HEK293 (cell line): ENCODE measurements around the gene SMKR1.

Source experiments
- BCL6B ChIP-seq: fragments of 450-650 bp; formaldehyde crosslinking; IDR thresholded peaks from 2 replicates; pipeline ENCODE4 v1.5.1; 2017; ENCODE audit warnings: missing biosample characterization, missing genetic modification characterization
- GFI1B ChIP-seq: fragments of 450-650 bp; formaldehyde crosslinking; IDR thresholded peaks from 2 replicates; pipeline ENCODE4 v1.5.1; 2016; ENCODE audit warnings: missing biosample characterization, missing genetic modification characterization
- HIC1 ChIP-seq: fragments of 450-650 bp; formaldehyde crosslinking; IDR thresholded peaks from 2 replicates; pipeline ENCODE4 v1.5.1; 2016; ENCODE audit warnings: missing biosample characterization, missing genetic modification characterization
- MYNN ChIP-seq: fragments of 450-650 bp; formaldehyde crosslinking; IDR thresholded peaks from 2 replicates; pipeline ENCODE4 v1.5.1; 2016; ENCODE audit warnings: missing biosample characterization, missing genetic modification characterization, borderline replicate concordance
- OVOL3 ChIP-seq: fragments of 450-650 bp; formaldehyde crosslinking; IDR thresholded peaks from 2 replicates; pipeline ENCODE4 v1.5.1; 2016; ENCODE audit warnings: missing biosample characterization, missing genetic modification characterization
- PATZ1 ChIP-seq: fragments of 450-650 bp; formaldehyde crosslinking; IDR thresholded peaks from 2 replicates; pipeline ENCODE4 v1.5.1; 2016; ENCODE audit warnings: missing biosample characterization, missing genetic modification characterization
- PBX3 ChIP-seq: sonication (generic); formaldehyde crosslinking; IDR thresholded peaks from 2 replicates; pipeline ENCODE4 v1.8.1; 2022; ENCODE audit warnings: mild to moderate bottlenecking, moderate library complexity, missing genetic modification reagents
- PRDM10 ChIP-seq: fragments of 450-650 bp; formaldehyde crosslinking; IDR thresholded peaks from 2 replicates; pipeline ENCODE4 v1.5.1; 2016; ENCODE audit warnings: missing biosample characterization, missing genetic modification characterization
- ZBTB44 ChIP-seq: fragments of 450-650 bp; IDR thresholded peaks from 2 replicates; pipeline ENCODE4 v1.5.1; 2018; ENCODE audit warnings: missing biosample characterization, mild to moderate bottlenecking, missing genetic modification characterization
- ZNF140 ChIP-seq: fragments of 450-650 bp; formaldehyde crosslinking; IDR thresholded peaks from 2 replicates; pipeline ENCODE4 v1.5.1; 2016; ENCODE audit warnings: missing biosample characterization, missing genetic modification characterization
- ZNF146 ChIP-seq: fragments of 450-650 bp; formaldehyde crosslinking; IDR thresholded peaks from 2 replicates; pipeline ENCODE4 v1.5.1; 2016; ENCODE audit warnings: missing biosample characterization, missing genetic modification characterization
- ZNF155 ChIP-seq: fragments of 450-650 bp; formaldehyde crosslinking; IDR thresholded peaks from 2 replicates; pipeline ENCODE4 v1.5.1; 2016; ENCODE audit warnings: missing biosample characterization, missing genetic modification characterization
- ZNF211 ChIP-seq: fragments of 450-650 bp; formaldehyde crosslinking; IDR thresholded peaks from 2 replicates; pipeline ENCODE4 v1.5.1; 2016; ENCODE audit warnings: low read depth, missing biosample characterization, missing genetic modification characterization
- ZNF274 ChIP-seq, 2 experiments: fragments of 200-500 bp in 1 of 2; fragments of 450-650 bp in 1 of 2; sonication (Bioruptor generic) in 1 of 2; formaldehyde crosslinking in 1 of 2; IDR thresholded peaks; 2 replicates each; pipeline versions ENCODE4 v1.5.1 to v1.6.1; 2014 to 2016; ENCODE audit warnings: borderline replicate concordance in 1 of 2, inconsistent platforms in 1 of 2, low read length in 1 of 2, missing biosample characterization in 1 of 2, missing genetic modification characterization in 1 of 2
- ZNF324 ChIP-seq: fragments of 450-650 bp; formaldehyde crosslinking; IDR thresholded peaks from 2 replicates; pipeline ENCODE4 v1.5.1; 2016; ENCODE audit warnings: missing biosample characterization, missing genetic modification characterization
- ZNF335 ChIP-seq: fragments of 450-650 bp; formaldehyde crosslinking; conservative IDR thresholded peaks from 2 replicates; pipeline ENCODE4 v1.5.1; 2016; ENCODE audit warnings: missing biosample characterization, missing genetic modification characterization
- ZNF398 ChIP-seq: fragments of 450-650 bp; formaldehyde crosslinking; IDR thresholded peaks from 2 replicates; pipeline ENCODE4 v1.5.1; 2017; ENCODE audit warnings: missing biosample characterization, missing genetic modification characterization
- ZNF510 ChIP-seq: fragments of 450-650 bp; formaldehyde crosslinking; IDR thresholded peaks from 2 replicates; pipeline ENCODE4 v1.5.1; 2018; ENCODE audit warnings: mild to moderate bottlenecking, missing genetic modification characterization, missing biosample characterization; ENCODE audit not compliant: insufficient replicate concordance
- ZNF621 ChIP-seq: fragments of 450-650 bp; formaldehyde crosslinking; IDR thresholded peaks from 2 replicates; pipeline ENCODE4 v1.5.1; 2017; ENCODE audit warnings: missing biosample characterization, missing genetic modification characterization
- ZNF664 ChIP-seq: fragments of 450-650 bp; formaldehyde crosslinking; IDR thresholded peaks from 2 replicates; pipeline ENCODE4 v1.5.1; 2016; ENCODE audit warnings: missing biosample characterization, missing genetic modification characterization
- ZNF692 ChIP-seq: fragments of 450-650 bp; formaldehyde crosslinking; IDR thresholded peaks from 2 replicates; pipeline ENCODE4 v1.5.1; 2016; ENCODE audit warnings: missing biosample characterization, missing genetic modification characterization

SMKR1 gene

GRCh38 chr7:129501760-129502707 is at the start of gene SMKR1 (continued):
- TF ChIP-seq HIC1 = no peak
- no peak for TF ChIP-seq ZNF274 (IDR thresholded peaks at IDR 0.05; ENCODE audit: low read length)
- no peak for TF ChIP-seq ZNF274 (tag by site-specific recombination; IDR thresholded peaks at IDR 0.05; ENCODE audit: borderline replicate concordance)
- no peak for TF ChIP-seq ZNF140
- no peak for TF ChIP-seq GFI1B (tag by site-specific recombination)
- no peak for TF ChIP-seq ZNF692 (tag by site-specific recombination)
- no peak for TF ChIP-seq OVOL3 (tag by site-specific recombination)
- TF ChIP-seq ZNF621 (tag by site-specific recombination) = no peak
- peak; percentile 42 for TF ChIP-seq ZNF335
- peak; percentile 17; the same call in 1 of the 2 replicates for TF ChIP-seq ZNF398 (tag by site-specific recombination)
- TF ChIP-seq BCL6B (tag by site-specific recombination) = no peak
- no peak for TF ChIP-seq ZNF146 (tag by site-specific recombination)
- peak; percentile 42; the same call in 1 of the 2 replicates for TF ChIP-seq PATZ1
- peak; percentile 95 for TF ChIP-seq MYNN (tag by site-specific recombination)
- peak; percentile 91 for TF ChIP-seq PRDM10 (tag by site-specific recombination)
- no peak for TF ChIP-seq ZNF211 (tag by site-specific recombination)
- TF ChIP-seq PBX3 = peak; percentile 89
- no peak for TF ChIP-seq ZNF324 (tag by site-specific recombination)
- TF ChIP-seq ZBTB44 (tag by site-specific recombination) = 0 out of 2 replicates have a peak, but pooled peaks have one; percentile 17
- no peak for TF ChIP-seq ZNF155
- no peak for TF ChIP-seq ZNF510
- TF ChIP-seq ZNF664 = no peak
